ENCODE data around the gene ADAMTSL5. TPM values are rescaled to one million over a fixed set of nuclear protein-coding genes. Genes with fewer than 3 reads are reported as not detected.
"Not testable (repeated sequence)": the region's sequence is repeated elsewhere in the genome, so short reads cannot be mapped to it uniquely, and the experiment has no call there.

ADAMTSL5 gene
- 69.7 TPM for total RNA-seq
- long read RNA-seq, partial matches to known transcripts = 55 of 122 reads
- long read RNA-seq, other reads (novel, unspliced or antisense) = 67 of 122 reads

- intact Hi-C loops (cut with DNase I) = no loop called here
- DNase-seq (ENCODE audit: low spot score) = peak; percentile 86
Measured at GRCh38 chr19:1512671-1513498, at the start of gene ADAMTSL5. Gene ADAMTSL5, minus strand, starts transcription at chr19:1513019. Its CDS starts 2,076 bp downstream, at chr19:1510943.

- intact Hi-C loops (cut with DNase I) = no loop called here
- DNase-seq (ENCODE audit: low spot score) = no peak
Measured at GRCh38 chr19:1561236-1561842, 48.5 kb upstream of the ADAMTSL5 start.

GRCh38 chr19:1560286-1560882 is 47.6 kb upstream of the ADAMTSL5 start:
- no peak for DNase-seq (ENCODE audit: low spot score)
- intact Hi-C loops (cut with DNase I) = no loop called here

- no peak for DNase-seq (ENCODE audit: low spot score)
- intact Hi-C loops (cut with DNase I) = no loop called here
Measured at GRCh38 chr19:1558552-1558951, 45.7 kb upstream of the ADAMTSL5 start.

- DNase-seq (ENCODE audit: low spot score) = no peak
- intact Hi-C loops (cut with DNase I) = no loop called here
Measured at GRCh38 chr19:1556390-1557070, 43.7 kb upstream of the ADAMTSL5 start.

- intact Hi-C loops (cut with DNase I) = no loop called here
- DNase-seq (ENCODE audit: low spot score) = no peak
Measured at GRCh38 chr19:1555487-1556389, 42.9 kb upstream of the ADAMTSL5 start.

GRCh38 chr19:1554968-1555367 is 42.1 kb upstream of the ADAMTSL5 start:
- intact Hi-C loops (cut with DNase I) = no loop called here

GRCh38 chr19:1553415-1553814 is 40.6 kb upstream of the ADAMTSL5 start:
- intact Hi-C loops (cut with DNase I) = no loop called here

More at GRCh38 chr19:1554968-1555367, 42.1 kb upstream of the ADAMTSL5 start:
- no peak for DNase-seq (ENCODE audit: low spot score)

GRCh38 chr19:1551068-1552040 is 38.5 kb upstream of the ADAMTSL5 start:
- intact Hi-C loops (cut with DNase I) = no loop called here

More at GRCh38 chr19:1553415-1553814, 40.6 kb upstream of the ADAMTSL5 start:
- no peak for DNase-seq (ENCODE audit: low spot score)

GRCh38 chr19:1549332-1549945 is 36.6 kb upstream of the ADAMTSL5 start:
- intact Hi-C loops (cut with DNase I) = loop anchor here (5.0 to 10.0 kb wide), 2 partner anchors 123 to 245 kb away; no protein-coding TSS in a partner anchor
- DNase-seq (ENCODE audit: low spot score) = no peak

More at GRCh38 chr19:1551068-1552040, 38.5 kb upstream of the ADAMTSL5 start:
- DNase-seq (ENCODE audit: low spot score) = no peak

GRCh38 chr19:1540365-1540925 is 27.6 kb upstream of the ADAMTSL5 start:
- DNase-seq (ENCODE audit: low spot score) = no peak
- intact Hi-C loops (cut with DNase I) = loop anchor here (10.0 kb wide), 1 partner anchor 254 kb away; no protein-coding TSS in a partner anchor

GRCh38 chr19:1539749-1540148 is 26.9 kb upstream of the ADAMTSL5 start:
- intact Hi-C loops (cut with DNase I) = loop anchor here (10.0 kb wide), 1 partner anchor 255 kb away; no protein-coding TSS in a partner anchor
- DNase-seq (ENCODE audit: low spot score) = not testable (repeated sequence)

- no peak for DNase-seq (ENCODE audit: low spot score)
- intact Hi-C loops (cut with DNase I) = no loop called here
Measured at GRCh38 chr19:1538978-1539377, 26.2 kb upstream of the ADAMTSL5 start.

GRCh38 chr19:1535699-1536098 is 22.9 kb upstream of the ADAMTSL5 start:
- intact Hi-C loops (cut with DNase I); DNase-seq (ENCODE audit: low spot score): not testable (repeated sequence)

- intact Hi-C loops (cut with DNase I) = no loop called here
- DNase-seq (ENCODE audit: low spot score) = no peak
Measured at GRCh38 chr19:1534972-1535371, 22.2 kb upstream of the ADAMTSL5 start.

GRCh38 chr19:1533510-1534150 is 20.8 kb upstream of the ADAMTSL5 start:
- no peak for DNase-seq (ENCODE audit: low spot score)
- intact Hi-C loops (cut with DNase I) = no loop called here
